H1 (cell line): ENCODE results near the gene WDSUB1. TPM values are rescaled to one million over a fixed set of nuclear protein-coding genes. Genes with fewer than 3 reads are reported as not detected.

Experiments used
- CTCF ChIA-PET: fragments of 300-600 bp; sonication (Branson Sonifier 250); formaldehyde crosslinking; loops from one replicate; lab custom pipeline; 2021; ENCODE audit not compliant: partially characterized antibody; lab: Charles Lee
- POLR2A ChIA-PET: fragments of 300-600 bp; sonication (Branson Sonifier 250); formaldehyde crosslinking; loops from one replicate; lab custom pipeline; 2021; ENCODE audit warnings: inconsistent platforms; ENCODE audit not compliant: partially characterized antibody; lab: Charles Lee
- DNase-seq, 2 experiments: peaks; one replicate each; pipeline versions ENCODE4 v3.0.0 to v3.0.0-alpha.2; 2010 to 2022; ENCODE audit warnings: low spot score in 2 of 2, low read depth in 1 of 2, mixed read lengths in 1 of 2
- FAIRE-seq: peaks from 2 replicates; lab custom pipeline; 2011; peaks lifted over from hg19 to GRCh38; lab: Jason Lieb, UNC
- H2AFZ ChIP-seq: 2 replicates; pipeline ENCODE4 v1.8.1; 2012; ENCODE audit warnings: low read length, inconsistent platforms
- H2AK5ac ChIP-seq: 2 replicates; pipeline ENCODE4 v1.6.1; 2013; ENCODE audit warnings: low read depth, low read length
- H2BK120ac ChIP-seq: replicated peaks from 2 replicates; pipeline ENCODE3; 2013; ENCODE audit warnings: low read depth, low read length, inconsistent platforms
- H2BK12ac ChIP-seq: 2 replicates; pipeline ENCODE4 v1.6.1; 2013; ENCODE audit warnings: low read depth, low read length
- H2BK15ac ChIP-seq: 2 replicates; pipeline ENCODE4 v1.6.1; 2013; ENCODE audit warnings: low read length
- H2BK20ac ChIP-seq: 2 replicates; pipeline ENCODE4 v1.6.1; 2013; ENCODE audit warnings: low read length
- H2BK5ac ChIP-seq: 2 replicates; pipeline ENCODE4 v1.6.1; 2013; ENCODE audit warnings: low read depth, low read length
- H3K14ac ChIP-seq: 2 replicates; pipeline ENCODE4 v1.6.1; 2013; ENCODE audit warnings: inconsistent platforms; ENCODE audit not compliant: insufficient read length
- H3K18ac ChIP-seq: 2 replicates; pipeline ENCODE4 v1.6.1; 2013; ENCODE audit warnings: low read length; ENCODE audit errors: extremely low read depth
- H3K23ac ChIP-seq: 2 replicates; pipeline ENCODE4 v1.6.1; 2013; ENCODE audit warnings: inconsistent platforms; ENCODE audit not compliant: insufficient read length
- H3K23me2 ChIP-seq: 2 replicates; pipeline ENCODE4 v1.6.1; 2013; ENCODE audit warnings: low read depth, low read length
- H3K27ac ChIP-seq: 2 replicates; pipeline ENCODE4 v1.6.1; 2011; ENCODE audit warnings: low read depth, low read length, inconsistent platforms
- H3K27me3 ChIP-seq, 4 experiments: replicated peaks in 1 of 4; 1 replicate in 1 of 4; 2 replicates in 3 of 4; pipeline versions ENCODE4 v1.6.1 to v1.8.1; 2011 to 2013; ENCODE audit warnings: low read length in 3 of 4, mild to moderate bottlenecking in 3 of 4, inconsistent platforms in 2 of 4, mixed read lengths in 2 of 4, moderate library complexity in 1 of 4; ENCODE audit not compliant: control insufficient read depth in 3 of 4, insufficient read depth in 3 of 4; ENCODE audit errors: extremely low read depth in 1 of 4
- H3K36me3 ChIP-seq, 4 experiments: 2 replicates each; pipeline versions ENCODE4 v1.6.1 to v1.8.1; 2011 to 2013; ENCODE audit warnings: mild to moderate bottlenecking in 4 of 4, low read length in 3 of 4, moderate library complexity in 2 of 4, control low read depth in 1 of 4, inconsistent platforms in 1 of 4; ENCODE audit not compliant: insufficient read depth in 4 of 4, control insufficient read depth in 2 of 4
- H3K4ac ChIP-seq: replicated peaks from 2 replicates; pipeline ENCODE3; 2013; ENCODE audit warnings: low read length, low read depth, mixed read lengths, inconsistent platforms; ENCODE audit not compliant: insufficient read length
- H3K4me1 ChIP-seq, 4 experiments: replicated peaks in 1 of 4; 1 replicate in 1 of 4; 2 replicates in 3 of 4; pipeline versions ENCODE4 v1.6.1 to v1.8.1; 2011 to 2013; ENCODE audit warnings: low read length in 3 of 4, inconsistent platforms in 2 of 4, mixed read lengths in 1 of 4; ENCODE audit not compliant: insufficient read depth in 4 of 4, control insufficient read depth in 3 of 4
- H3K4me2 ChIP-seq, 2 experiments: 2 replicates each; pipeline versions ENCODE4 v1.6.1 to v1.8.1; 2011 to 2013; ENCODE audit warnings: low read depth in 2 of 2, low read length in 2 of 2, control low read depth in 1 of 2, inconsistent platforms in 1 of 2, mild to moderate bottlenecking in 1 of 2; ENCODE audit not compliant: insufficient read depth in 1 of 2
- H3K4me3 ChIP-seq, 4 experiments: fragments of 200-600, 300-600 bp in 1 of 4; sonication (generic), shearing (Covaris generic), sonication (Bioruptor Twin) in 1 of 4; 2 replicates each; pipeline versions ENCODE4 v1.5.1 to v1.8.1; 2011 to 2016; ENCODE audit warnings: low read length in 4 of 4, low read depth in 3 of 4, control low read depth in 2 of 4, inconsistent platforms in 2 of 4, mild to moderate bottlenecking in 2 of 4, mixed read lengths in 1 of 4, moderate library complexity in 1 of 4; ENCODE audit not compliant: insufficient read depth in 2 of 4; ENCODE audit errors: extremely low read depth in 1 of 4
- H3K56ac ChIP-seq: replicated peaks from 2 replicates; pipeline ENCODE3; 2013; ENCODE audit warnings: low read depth, mild to moderate bottlenecking, mixed read lengths, low read length, inconsistent platforms; ENCODE audit not compliant: insufficient read length
- H3K79me1 ChIP-seq: 2 replicates; pipeline ENCODE4 v1.6.1; 2013; ENCODE audit warnings: low read depth, low read length, control low read depth
- H3K79me2 ChIP-seq, 2 experiments: 2 replicates each; pipeline versions ENCODE4 v1.6.1 to v1.8.1; 2012 to 2013; ENCODE audit warnings: low read length in 2 of 2, mild to moderate bottlenecking in 2 of 2, inconsistent platforms in 1 of 2; ENCODE audit not compliant: insufficient read depth in 2 of 2, control insufficient read depth in 1 of 2
- H3K9ac ChIP-seq, 4 experiments: replicated peaks in 1 of 4; 1 replicate in 1 of 4; 2 replicates in 3 of 4; pipeline versions ENCODE4 v1.6.1 to v1.8.1; 2011 to 2013; ENCODE audit warnings: low read depth in 3 of 4, low read length in 3 of 4, control low read depth in 2 of 4, mild to moderate bottlenecking in 2 of 4, moderate library complexity in 2 of 4, inconsistent platforms in 1 of 4; ENCODE audit errors: extremely low read depth in 1 of 4
- H3K9me3 ChIP-seq, 2 experiments: 2 replicates each; pipeline versions ENCODE4 v1.6.1 to v1.8.1; 2012 to 2013; ENCODE audit warnings: mild to moderate bottlenecking in 2 of 2, moderate library complexity in 2 of 2, control low read depth in 1 of 2, inconsistent platforms in 1 of 2, low read depth in 1 of 2, low read length in 1 of 2, mixed read lengths in 1 of 2; ENCODE audit not compliant: insufficient read depth in 2 of 2
- H4K20me1 ChIP-seq, 2 experiments: replicated peaks in 1 of 2; 2 replicates each; pipeline versions ENCODE3 to v1.8.1; 2011 to 2013; ENCODE audit warnings: inconsistent platforms in 2 of 2, low read length in 2 of 2, mild to moderate bottlenecking in 1 of 2; ENCODE audit not compliant: insufficient read depth in 2 of 2, control insufficient read depth in 1 of 2
- H4K5ac ChIP-seq: 2 replicates; pipeline ENCODE4 v1.6.1; 2013; ENCODE audit warnings: low read length, low read depth, mixed read lengths, inconsistent platforms; ENCODE audit not compliant: insufficient read length
- H4K8ac ChIP-seq: 2 replicates; pipeline ENCODE4 v1.8.0; 2013; ENCODE audit warnings: mild to moderate bottlenecking, moderate library complexity, low read length, inconsistent platforms; ENCODE audit not compliant: insufficient read depth; ENCODE audit errors: extremely low read depth
- H4K91ac ChIP-seq: replicated peaks from 2 replicates; pipeline ENCODE3; 2013; ENCODE audit warnings: low read length, mixed read lengths, inconsistent platforms; ENCODE audit not compliant: insufficient read length
- CBX8 ChIP-seq: fragments of 300-800, 300-1000 bp; sonication (generic); IDR thresholded peaks from 2 replicates; pipeline ENCODE4 v1.7.1; 2016; ENCODE audit warnings: low read depth, low read length, borderline replicate concordance
- MAFK ChIP-seq: IDR thresholded peaks from 2 replicates; pipeline ENCODE4 v1.6.1; 2012; ENCODE audit warnings: low read depth, mild to moderate bottlenecking, improper control_type of control experiment, low read length
- MAX ChIP-seq: IDR thresholded peaks from 2 replicates; pipeline ENCODE4 v1.6.1; 2012; ENCODE audit warnings: inconsistent platforms
- RAD21 ChIP-seq, 2 experiments: IDR thresholded peaks in 1 of 2; conservative IDR thresholded peaks in 1 of 2; 2 replicates each; pipeline ENCODE4 v1.6.1; 2011; ENCODE audit warnings: low read depth in 2 of 2, low read length in 2 of 2, improper control_type of control experiment in 1 of 2, inconsistent platforms in 1 of 2, mild to moderate bottlenecking in 1 of 2, moderate library complexity in 1 of 2
- SAP30 ChIP-seq: fragments of 300-600 bp; sonication (generic); IDR thresholded peaks from 2 replicates; pipeline ENCODE4 v1.7.1; 2012; ENCODE audit warnings: low read length, moderate library complexity, mild to moderate bottlenecking, inconsistent platforms; ENCODE audit not compliant: insufficient read depth, insufficient replicate concordance
- SIX5 ChIP-seq: IDR thresholded peaks from 2 replicates; pipeline ENCODE4 v1.6.1; 2011; ENCODE audit warnings: mild to moderate bottlenecking, low read depth, low read length
- SP1 ChIP-seq: IDR thresholded peaks from 2 replicates; pipeline ENCODE4 v1.6.1; 2011; ENCODE audit warnings: low read depth, low read length
- SP4 ChIP-seq: IDR thresholded peaks from 2 replicates; pipeline ENCODE4 v1.6.1; 2012; ENCODE audit warnings: low read length, inconsistent platforms
- TEAD4 ChIP-seq: IDR thresholded peaks from 2 replicates; pipeline ENCODE4 v1.6.1; 2012; ENCODE audit warnings: low read depth, low read length, inconsistent platforms, mixed read lengths
- WGBS, 2 experiments: shearing (Covaris generic) in 1 of 2; methylation state at CpG; one replicate each; pipeline versions ENCODE4 v1.1.6 to v1.1.7; 2013 to 2015; ENCODE audit warnings: low lambda C conversion rate in 2 of 2, mixed read lengths in 2 of 2, inconsistent platforms in 1 of 2, low coverage in 1 of 2, missing lambda C conversion rate in 1 of 2; ENCODE audit not compliant: insufficient replicate concordance in 2 of 2, insufficient coverage in 1 of 2, insufficient read length in 1 of 2; ENCODE audit errors: extremely low coverage in 1 of 2, missing lambda C conversion rate in 1 of 2; 5-methylcytosine and 5-hydroxymethylcytosine counted together
- polyA plus RNA-seq, 7 experiments: library from polyadenylated mRNA; depleted of rRNA in 3 of 7; stranded (reverse) in 5 of 7; unstranded in 2 of 7; fragments of >200 nt in 5 of 7; fragments of 200-250 nt in 2 of 7; gene quantifications; 1 replicate in 5 of 7; 2 replicates in 1 of 7; 4 replicates in 1 of 7; pipeline versions ENCODE4 v1.2.1 to v1.2.3, GENCODE V29; 2011 to 2013; ENCODE audit warnings: missing spikeins in 2 of 7, mixed read lengths in 2 of 7
- total RNA-seq: library from RNA; stranded (reverse); fragmentation: NEBNext Ultra II Directional; extraction: Animal tissue kit (Norgen Biotek cat#: 25700); gene quantifications from 2 replicates; pipeline ENCODE4 v1.2.1, GENCODE V29; 2021

Gene WDSUB1
- total and polyA plus RNA-seq, 2 of the 8 experiments (the other 6 are each of a cell fraction or from before 2014, with no cell fraction given) = 5.5 to 8.0 TPM

- Histone ChIP-seq H2AFZ (no peak overlapping the region), H3K79me2 (no peaks in the 10 kb centered on the region), H2AK5ac (no peak overlapping the region), H3K4me1 (no peaks in the 10 kb centered on the region), H3K56ac (no peak overlapping the region), H2BK15ac (no peak overlapping the region), H2BK5ac (no peak overlapping the region), H3K18ac (no peak overlapping the region), H3K14ac (no peak overlapping the region), H3K23me2 (no peaks in the 10 kb centered on the region), H3K9me3 (no peaks in the 10 kb centered on the region), H2BK120ac (no peak overlapping the region), H4K8ac (no peak overlapping the region), H2BK20ac (no peak overlapping the region), H3K4me2 (no peak overlapping the region), H3K36me3 (no peaks in the 10 kb centered on the region), H4K5ac (no peak overlapping the region), H3K4me3 (no peak overlapping the region), H4K20me1 (peaks cover 2 to 3% of the 10 kb centered on the region in 2 experiments), H3K9ac (no peak overlapping the region), H3K23ac (no peak overlapping the region), H3K27ac (no peak overlapping the region), H2BK12ac (no peak overlapping the region), H3K27me3 (peaks cover 9 to 37% (median 31%) of the 10 kb centered on the region in 4 experiments), H3K4ac (no peak overlapping the region), H3K79me1 (no peaks in the 10 kb centered on the region), H4K91ac (no peak overlapping the region)
- CTCF ChIA-PET = interaction anchor here (0.9 to 1.3 kb wide), 3 partner anchors 30 to 635 kb away, joined by 3 to 4 read pairs (median 3); no protein-coding TSS in a partner anchor
- POLR2A ChIA-PET = no interaction called here
- 91% methylated on average over 6 of the region's 6 CpGs; no CpG with 5 or more reads in 1 of the 2 experiments for WGBS, 2 experiments
- TF ChIP-seq MAX = no peak
- no peak for TF ChIP-seq RAD21 (IDR thresholded peaks at IDR 0.05 in 1 of 2, conservative IDR thresholded peaks at IDR 0.05 in 1 of 2; ENCODE audit: low read depth in 2 of 2, low read length in 2 of 2)
- no peak for TF ChIP-seq TEAD4
- no peak for TF ChIP-seq CBX8
- TF ChIP-seq SAP30 = no peak
- no peak for TF ChIP-seq SP1
- TF ChIP-seq SP4 = no peak
- no peak for TF ChIP-seq MAFK
- TF ChIP-seq SIX5 = no peak
- FAIRE-seq (no peak), DNase-seq (no peak)
These were observed 68.1 kb downstream of the WDSUB1 start for GRCh38 chr2:159218389-159218788.
